Mesendoderm (in vitro differentiated cells): Measurements from ENCODE around the gene RAD52. TPM values are rescaled to one million over a fixed set of nuclear protein-coding genes. Genes with fewer than 3 reads are reported as not detected.

Source experiments
- DNase-seq: peaks from one replicate; pipeline ENCODE4 v3.0.0; 2013
- H2AK5ac ChIP-seq: 2 replicates; pipeline ENCODE4 v1.6.1; 2013; ENCODE audit warnings: low read length, inconsistent platforms
- H2BK120ac ChIP-seq: 2 replicates; pipeline ENCODE4 v1.6.1; 2013; ENCODE audit warnings: low read depth, mild to moderate bottlenecking, low read length, moderate library complexity, mixed read lengths
- H2BK15ac ChIP-seq: replicated peaks from 2 replicates; pipeline ENCODE4 v1.6.1; 2013; ENCODE audit warnings: low read depth, mild to moderate bottlenecking, moderate library complexity
- H2BK5ac ChIP-seq: 2 replicates; pipeline ENCODE4 v1.6.1; 2013; ENCODE audit warnings: low read length, inconsistent platforms
- H3K18ac ChIP-seq: 2 replicates; pipeline ENCODE4 v1.6.1; 2013; ENCODE audit warnings: mild to moderate bottlenecking, low read length, mixed read lengths
- H3K23ac ChIP-seq: one replicate; pipeline ENCODE4 v1.6.1; 2013; ENCODE audit warnings: low read length
- H3K27ac ChIP-seq: 2 replicates; pipeline ENCODE4 v1.5.1; 2013; ENCODE audit warnings: low read depth, mild to moderate bottlenecking, inconsistent platforms, low read length, moderate library complexity
- H3K27me3 ChIP-seq: 2 replicates; pipeline ENCODE4 v1.6.1; 2013; ENCODE audit warnings: low read length, control low read depth, mild to moderate bottlenecking, inconsistent platforms; ENCODE audit not compliant: insufficient read depth, poor library complexity
- H3K36me3 ChIP-seq: 2 replicates; pipeline ENCODE4 v1.6.1; 2013; ENCODE audit warnings: low read length, inconsistent platforms; ENCODE audit not compliant: control insufficient read depth, insufficient read depth
- H3K4ac ChIP-seq: one replicate; pipeline ENCODE4 v1.6.1; 2013; ENCODE audit warnings: low read depth, mild to moderate bottlenecking, low read length, moderate library complexity
- H3K4me1 ChIP-seq: 2 replicates; pipeline ENCODE4 v1.6.1; 2013; ENCODE audit warnings: low read depth, low read length, inconsistent platforms; ENCODE audit not compliant: control insufficient read depth
- H3K4me2 ChIP-seq: 2 replicates; pipeline ENCODE4 v1.6.1; 2013; ENCODE audit warnings: low read length
- H3K4me3 ChIP-seq: 2 replicates; pipeline ENCODE4 v1.5.1; 2013; ENCODE audit warnings: mild to moderate bottlenecking, low read length
- H3K56ac ChIP-seq: one replicate; pipeline ENCODE4 v1.6.1; 2013; ENCODE audit warnings: low read length
- H3K79me1 ChIP-seq: 2 replicates; pipeline ENCODE4 v1.6.1; 2013; ENCODE audit warnings: low read length, inconsistent platforms
- H3K79me2 ChIP-seq: 2 replicates; pipeline ENCODE4 v1.6.1; 2013; ENCODE audit warnings: mild to moderate bottlenecking, low read length; ENCODE audit not compliant: control insufficient read depth, insufficient read depth
- H3K9ac ChIP-seq: 2 replicates; pipeline ENCODE4 v1.6.1; 2013; ENCODE audit warnings: low read length, inconsistent platforms
- H4K5ac ChIP-seq: one replicate; pipeline ENCODE4 v1.6.1; 2013; ENCODE audit warnings: low read length
- H4K8ac ChIP-seq: one replicate; pipeline ENCODE4 v1.6.1; 2013; ENCODE audit warnings: low read depth, mild to moderate bottlenecking, control low read depth, low read length, moderate library complexity
- WGBS: extraction: QIAGEN DNeasy Blood & Tissue Kit; methylation state at CpG from one replicate; pipeline ENCODE4 v1.1.7; 2013; ENCODE audit warnings: low lambda C conversion rate, missing lambda C conversion rate; ENCODE audit not compliant: insufficient coverage; ENCODE audit errors: extremely low coverage; 5-methylcytosine and 5-hydroxymethylcytosine counted together
- polyA plus RNA-seq, 2 experiments: library from polyadenylated mRNA; stranded (reverse); fragments of 200-250 nt; gene quantifications; one replicate each; pipeline ENCODE4 v1.2.3, GENCODE V29; 2013

The RAD52 gene
- 4.7 TPM for polyA plus RNA-seq (2013, experiment 1 of 2)
- polyA plus RNA-seq (2013, experiment 2 of 2), result 6.0 TPM

DNA sequence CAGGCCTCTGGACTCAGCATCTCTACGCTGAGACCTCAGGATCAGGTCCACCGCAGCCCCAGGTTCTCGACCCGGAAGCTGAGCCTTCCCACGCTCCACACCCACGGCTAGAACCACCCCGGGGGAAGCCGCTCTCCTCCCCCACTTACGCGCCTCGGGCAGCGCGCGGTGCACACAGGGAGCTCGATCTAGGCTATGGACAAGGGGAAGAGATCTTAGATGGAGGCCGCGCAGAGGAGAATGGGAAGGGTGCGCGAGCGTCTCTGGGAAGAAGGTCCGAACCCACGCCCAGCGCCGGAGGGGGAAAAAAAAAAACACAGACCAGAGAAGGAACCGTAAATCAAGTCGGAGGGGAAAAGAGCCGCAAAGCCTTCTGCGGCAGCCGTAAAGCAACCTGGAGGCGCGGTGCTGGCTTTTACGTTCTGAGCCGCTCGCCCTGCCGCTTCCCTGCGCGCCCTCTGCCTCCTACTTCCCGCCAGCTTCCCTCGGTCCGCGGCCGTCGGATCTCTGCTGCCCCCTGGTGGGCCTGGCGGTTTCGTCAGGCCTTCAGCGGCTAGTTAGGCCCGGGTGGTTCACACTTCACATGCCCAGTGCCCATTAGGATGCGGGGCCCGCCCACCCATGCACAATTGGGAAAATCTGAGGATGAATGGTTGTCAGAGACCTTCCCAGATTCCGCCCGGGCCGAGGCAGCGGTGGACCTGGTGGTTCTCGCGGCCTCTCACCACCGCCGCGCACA, at the start of gene RAD52:
Gene RAD52, minus strand, starts transcription at position 242 of the 739 bp plus-strand sequence. CDS start 16,636 bp downstream, outside the sequence.
- H2BK15ac ChIP-seq, result no peak within 1 kb of the TSS
- peaks cover 12% of the 10 kb centered on the region for H3K79me2 ChIP-seq
- H2BK120ac ChIP-seq, result no peak within 1 kb of the TSS
- peak within 1 kb of the TSS; percentile 77 for H4K8ac ChIP-seq
- peak within 1 kb of the TSS; percentile 98 for H3K27ac ChIP-seq
- no peaks in the 10 kb centered on the region for H3K36me3 ChIP-seq
- H3K4ac ChIP-seq, result peak within 1 kb of the TSS; percentile 93
- no peak within 1 kb of the TSS for H3K23ac ChIP-seq
- DNase-seq, result peak; percentile 100
- peak within 1 kb of the TSS; percentile 99 for H3K9ac ChIP-seq
- H3K79me1 ChIP-seq, result peaks cover 5% of the 10 kb centered on the region
- H3K4me3 ChIP-seq, result peak within 1 kb of the TSS; percentile 96
- no peaks in the 10 kb centered on the region for H3K4me1 ChIP-seq
- peak within 1 kb of the TSS; percentile 99 for H3K56ac ChIP-seq
- no CpG with 5 or more reads among the region's 58 CpGs for WGBS
- H3K27me3 ChIP-seq, result no peaks in the 10 kb centered on the region
- no peak within 1 kb of the TSS for H4K5ac ChIP-seq
- peak within 1 kb of the TSS; percentile 78 for H3K4me2 ChIP-seq
- no peak within 1 kb of the TSS for H2AK5ac ChIP-seq
- H2BK5ac ChIP-seq, result peak within 1 kb of the TSS; percentile 96
- peak within 1 kb of the TSS; percentile 69 for H3K18ac ChIP-seq

DNA sequence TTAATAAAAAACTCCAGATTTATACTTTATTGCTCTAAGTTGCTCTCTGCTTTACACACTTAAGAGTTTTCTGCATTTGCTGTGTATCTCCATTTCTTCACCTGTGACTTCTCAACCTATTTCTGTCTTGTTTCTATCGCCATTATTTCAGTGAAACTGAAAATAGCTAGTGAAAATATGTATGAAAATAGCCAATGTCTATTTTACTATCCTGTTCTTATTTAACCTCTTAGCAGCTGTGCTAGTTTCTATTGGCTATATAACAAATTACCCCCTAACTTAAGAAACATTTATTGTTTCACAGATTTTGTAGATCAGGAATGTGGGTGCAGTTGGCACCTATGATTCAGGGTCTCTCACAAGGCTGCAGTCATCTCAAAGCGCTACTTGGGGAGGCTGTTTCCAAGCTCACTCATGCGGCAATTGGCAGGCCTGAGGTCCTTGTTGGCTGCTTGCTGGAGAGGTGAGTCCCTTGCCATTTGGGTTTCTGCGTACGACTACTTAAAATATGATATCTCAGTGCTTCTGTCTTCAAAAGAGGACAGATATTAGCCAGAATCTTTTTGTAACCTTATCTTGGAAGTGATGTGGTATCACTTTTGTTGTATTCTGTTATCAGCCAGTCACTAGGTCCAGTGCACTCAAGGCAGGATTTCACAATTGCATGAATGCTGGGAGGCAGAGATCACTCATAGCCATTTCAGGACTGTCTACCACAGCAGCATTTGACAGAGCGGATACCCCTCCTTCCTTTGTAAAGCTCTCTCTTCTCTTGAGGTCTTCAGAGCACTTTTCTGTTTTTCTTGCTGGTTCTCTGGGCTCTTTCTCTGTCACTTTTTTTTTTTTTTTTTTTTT, 48.8 kb upstream of the RAD52 start:
- Histone ChIP-seq H3K23ac (no peak overlapping the region), H3K18ac (no peak overlapping the region), H3K4me3 (no peak overlapping the region), H3K4me1 (no peaks in the 10 kb centered on the region), H3K79me2 (peaks cover 6% of the 10 kb centered on the region), H4K8ac (no peak overlapping the region), H2BK5ac (no peak overlapping the region), H3K56ac (peak overlapping the region; percentile 11), H3K4me2 (no peak overlapping the region), H3K79me1 (peaks cover 7% of the 10 kb centered on the region), H2AK5ac (no peak overlapping the region), H3K27ac (no peak overlapping the region), H3K27me3 (no peaks in the 10 kb centered on the region), H3K36me3 (no peaks in the 10 kb centered on the region), H2BK120ac (no peak overlapping the region), H3K9ac (no peak overlapping the region), H4K5ac (no peak overlapping the region), H3K4ac (no peak overlapping the region), H2BK15ac (no peak overlapping the region)
- no peak for DNase-seq
- no CpG with 5 or more reads among the region's 6 CpGs for WGBS

DNA sequence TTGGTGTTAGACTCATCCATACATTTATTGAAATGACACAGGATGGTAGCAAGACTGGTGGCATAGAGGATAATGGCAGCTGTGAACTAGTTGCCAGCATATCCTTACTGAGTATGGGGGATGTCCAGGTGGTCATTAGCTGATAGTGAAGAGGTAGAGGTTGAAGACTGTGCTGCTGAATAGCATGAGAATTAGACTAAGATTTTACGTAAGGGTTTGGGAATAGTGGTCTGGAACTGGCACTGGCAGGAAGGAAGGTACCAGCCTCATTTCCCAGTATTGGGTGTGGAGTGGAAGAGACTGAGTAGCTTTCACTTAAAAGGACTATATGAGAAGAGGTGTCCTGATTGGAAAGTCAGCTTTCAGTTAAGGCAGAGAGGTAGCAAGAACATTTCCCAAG, 48.0 kb upstream of the RAD52 start:
- no peaks in the 10 kb centered on the region for H3K36me3 ChIP-seq
- H3K27me3 ChIP-seq, result no peaks in the 10 kb centered on the region
- no peak overlapping the region for H3K23ac ChIP-seq
- peaks cover 8% of the 10 kb centered on the region for H3K79me1 ChIP-seq
- H3K4ac ChIP-seq, result no peak overlapping the region
- no peak overlapping the region for H3K27ac ChIP-seq
- no peak overlapping the region for H3K56ac ChIP-seq
- no peak overlapping the region for H4K8ac ChIP-seq
- H3K4me2 ChIP-seq, result no peak overlapping the region
- peaks cover 9% of the 10 kb centered on the region for H3K79me2 ChIP-seq
- no peak overlapping the region for H3K18ac ChIP-seq
- no peak overlapping the region for H3K4me3 ChIP-seq
- no peak overlapping the region for H3K9ac ChIP-seq
- no peak overlapping the region for H2BK15ac ChIP-seq
- H2BK5ac ChIP-seq, result no peak overlapping the region
- no peak overlapping the region for H4K5ac ChIP-seq
- no peaks in the 10 kb centered on the region for H3K4me1 ChIP-seq
- H2BK120ac ChIP-seq, result no peak overlapping the region
- DNase-seq, result no peak
- no peak overlapping the region for H2AK5ac ChIP-seq
- WGBS, result no CpG with 5 or more reads among the region's 1 CpG

DNA sequence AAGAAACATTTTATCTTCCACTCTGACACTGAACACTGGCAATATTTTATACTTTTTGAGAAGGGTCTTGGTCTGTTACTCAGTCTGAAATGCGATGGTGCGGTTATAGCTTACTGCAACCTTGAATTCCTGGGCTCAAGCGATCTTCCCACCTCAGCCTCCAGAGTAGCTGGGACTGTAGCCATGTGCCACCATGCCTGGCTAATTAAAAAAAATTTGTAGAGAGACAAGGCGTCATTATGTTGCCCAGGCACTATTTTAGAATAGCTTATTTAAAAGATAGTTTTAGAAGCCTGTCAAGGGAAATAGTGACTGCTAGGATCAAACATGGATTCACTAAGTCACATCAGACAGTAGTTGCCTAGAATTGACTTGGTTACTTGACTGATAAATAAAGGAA, 47.4 kb upstream of the RAD52 start:
- Histone ChIP-seq H4K5ac (no peak overlapping the region), H3K4me3 (no peak overlapping the region), H3K18ac (no peak overlapping the region), H3K4me1 (no peaks in the 10 kb centered on the region), H3K79me2 (peaks cover 10% of the 10 kb centered on the region), H3K4me2 (no peak overlapping the region), H3K23ac (no peak overlapping the region), H2BK5ac (no peak overlapping the region), H3K4ac (no peak overlapping the region), H2AK5ac (no peak overlapping the region), H3K56ac (no peak overlapping the region), H3K27me3 (no peaks in the 10 kb centered on the region), H3K79me1 (peaks cover 8% of the 10 kb centered on the region), H3K9ac (no peak overlapping the region), H3K27ac (no peak overlapping the region), H3K36me3 (no peaks in the 10 kb centered on the region), H2BK15ac (no peak overlapping the region), H4K8ac (no peak overlapping the region), H2BK120ac (no peak overlapping the region)
- no CpG with 5 or more reads among the region's 4 CpGs for WGBS
- DNase-seq, result no peak

DNA sequence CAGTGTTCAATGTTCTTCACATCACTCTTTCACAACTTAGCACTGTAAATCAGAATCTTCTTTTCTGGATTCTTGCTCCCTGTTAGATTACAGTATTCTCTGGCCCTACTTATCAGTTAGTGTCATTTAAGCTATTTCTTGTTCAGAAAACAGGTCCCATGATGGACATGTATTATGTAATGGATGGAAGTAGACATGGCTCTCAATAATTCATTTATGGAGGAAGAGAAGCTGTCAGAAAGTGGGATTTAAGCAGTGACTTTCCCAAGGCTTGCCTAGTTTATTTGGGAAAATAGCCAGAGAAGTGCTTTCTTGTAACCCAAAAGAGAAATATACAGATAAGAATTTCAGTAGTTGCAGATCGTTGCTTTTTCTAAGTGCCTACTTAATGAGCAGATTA, 43.2 kb upstream of the RAD52 start:
- Histone ChIP-seq H3K18ac (no peak overlapping the region), H2BK5ac (no peak overlapping the region), H3K27me3 (no peaks in the 10 kb centered on the region), H3K4me1 (no peaks in the 10 kb centered on the region), H3K4me3 (no peak overlapping the region), H3K4me2 (no peak overlapping the region), H4K5ac (no peak overlapping the region), H3K4ac (no peak overlapping the region), H3K27ac (no peak overlapping the region), H3K36me3 (no peaks in the 10 kb centered on the region), H4K8ac (no peak overlapping the region), H3K56ac (no peak overlapping the region), H3K79me2 (peaks cover 10% of the 10 kb centered on the region), H3K79me1 (peaks cover 4% of the 10 kb centered on the region), H2BK120ac (no peak overlapping the region), H2AK5ac (no peak overlapping the region), H3K9ac (no peak overlapping the region), H2BK15ac (no peak overlapping the region), H3K23ac (no peak overlapping the region)
- DNase-seq, result no peak
- WGBS, result no CpG with 5 or more reads among the region's 1 CpG
